DMS153 treated with DMSO at 0.1 percent for 48 hours (cell line): ENCODE results near the gene WFIKKN1.

ENCODE experiments used
- DNase-seq: peaks from one replicate; lab custom pipeline; 2025; ENCODE audit not compliant: unreplicated experiment; lab: John Stamatoyannopoulos, UW

WFIKKN1 gene

DNA sequence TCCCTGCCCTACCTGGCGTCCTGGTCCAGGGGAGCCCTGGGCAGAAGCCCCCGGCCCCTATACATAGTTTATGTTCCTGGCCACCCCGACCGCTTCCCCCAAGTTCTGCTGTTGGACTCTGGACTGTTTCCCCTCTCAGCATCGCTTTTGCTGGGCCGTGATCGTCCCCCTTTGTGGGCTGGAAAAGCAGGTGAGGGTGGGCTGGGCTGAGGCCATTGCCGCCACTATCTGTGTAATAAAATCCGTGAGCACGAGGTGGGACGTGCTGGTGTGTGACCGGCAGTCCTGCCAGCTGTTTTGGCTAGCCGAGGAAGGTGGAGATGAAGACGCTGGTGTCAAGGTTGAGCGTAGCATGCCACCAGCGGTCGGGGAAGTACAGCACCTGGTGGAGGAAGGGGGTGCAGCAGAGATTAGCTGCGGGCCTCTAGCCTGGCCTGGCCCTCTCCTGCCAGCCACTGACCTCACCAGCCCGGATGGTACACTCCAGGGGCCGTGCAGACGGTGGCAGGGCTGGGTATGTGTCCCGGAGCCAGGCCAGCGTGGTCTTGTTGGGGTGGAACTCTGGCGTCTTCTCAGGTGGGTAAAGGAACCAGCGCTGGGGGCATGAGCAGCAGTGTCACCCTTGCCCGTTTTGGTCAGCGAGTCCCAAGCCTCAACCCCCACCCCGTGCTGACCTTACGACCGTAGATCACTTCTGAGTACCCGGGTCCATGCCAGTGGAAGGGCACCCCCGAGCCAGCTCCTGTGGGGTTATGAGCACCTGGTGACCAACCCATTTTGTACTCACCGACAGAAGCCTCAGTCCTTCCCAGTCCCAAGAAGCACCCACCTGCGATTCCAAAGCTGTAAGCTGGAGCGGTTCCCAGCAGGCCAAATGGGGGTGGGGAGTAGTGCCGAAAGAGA is 52.0 kb downstream of the WFIKKN1 start:
- no peak for DNase-seq

DNA sequence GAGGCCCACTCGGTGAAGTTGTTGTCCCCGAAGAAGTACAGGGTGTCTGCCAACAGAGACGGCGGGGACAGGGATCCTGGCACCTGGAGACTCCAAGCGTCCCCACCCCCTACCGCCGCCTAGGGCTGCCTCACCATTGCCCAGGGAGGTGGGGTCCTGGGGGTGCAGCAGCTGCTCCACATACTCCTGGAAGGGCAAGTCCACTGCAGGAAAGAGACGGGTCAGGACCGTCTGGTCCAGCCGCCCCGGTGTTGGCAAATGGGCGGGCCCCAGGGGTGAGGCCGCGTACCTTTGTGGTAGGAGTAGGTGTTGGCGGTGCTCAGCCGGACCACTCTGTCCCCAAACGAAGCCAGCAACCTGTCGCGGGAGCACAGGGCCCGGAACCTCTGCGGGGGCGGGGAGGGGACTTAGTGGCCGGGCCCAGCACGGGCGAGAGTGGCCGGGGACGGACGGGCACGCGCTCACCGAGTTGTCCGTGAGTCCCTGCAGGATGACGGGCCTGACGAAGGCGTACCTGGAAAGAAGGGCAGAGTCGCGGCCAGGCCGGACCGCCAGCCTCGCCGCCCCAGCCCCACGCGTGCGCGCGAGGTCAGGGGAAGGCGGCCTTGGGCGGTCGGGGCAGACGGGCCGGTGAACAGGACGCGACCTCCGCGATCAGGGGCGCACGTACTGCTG is 52.7 kb downstream of the WFIKKN1 start:
- no peak for DNase-seq
